Neuronal stem cell (in vitro differentiated cells): ENCODE results near the gene ATP5ME.
A peak's percentile ranks its signal among the peaks of the same experiment; 100 is the strongest.

Experiments used
- DNase-seq: peaks from one replicate; pipeline ENCODE4 v3.0.0-alpha.2; 2013; ENCODE audit warnings: low spot score
- H2AFZ ChIP-seq: one replicate; pipeline ENCODE4 v1.6.1; 2013; ENCODE audit warnings: mild to moderate bottlenecking, low read length, inconsistent platforms
- H2AK5ac ChIP-seq: 2 replicates; pipeline ENCODE4 v1.6.1; 2013; ENCODE audit warnings: low read depth, mild to moderate bottlenecking, inconsistent platforms, low read length, moderate library complexity, mixed read lengths
- H2BK120ac ChIP-seq: 2 replicates; pipeline ENCODE4 v1.6.1; 2013; ENCODE audit warnings: low read depth, mild to moderate bottlenecking, inconsistent platforms, low read length, moderate library complexity, mixed read lengths
- H2BK12ac ChIP-seq: one replicate; pipeline ENCODE4 v1.6.1; 2013; ENCODE audit warnings: low read length, inconsistent platforms
- H2BK15ac ChIP-seq: 2 replicates; pipeline ENCODE4 v1.6.1; 2013; ENCODE audit warnings: mild to moderate bottlenecking, low read length, inconsistent platforms, mixed read lengths
- H2BK5ac ChIP-seq: one replicate; pipeline ENCODE4 v1.6.1; 2013; ENCODE audit warnings: inconsistent platforms, mild to moderate bottlenecking, low read length, moderate library complexity
- H3K14ac ChIP-seq: one replicate; pipeline ENCODE4 v1.6.1; 2013; ENCODE audit warnings: low read length, inconsistent platforms
- H3K18ac ChIP-seq: 2 replicates; pipeline ENCODE4 v1.6.1; 2013; ENCODE audit warnings: low read length, inconsistent platforms
- H3K23ac ChIP-seq: 2 replicates; pipeline ENCODE4 v1.6.1; 2013; ENCODE audit warnings: low read depth, mild to moderate bottlenecking, mixed read lengths, low read length, inconsistent platforms; ENCODE audit not compliant: poor library complexity
- H3K27ac ChIP-seq: replicated peaks from 3 replicates; pipeline ENCODE4 v1.5.1; 2013; ENCODE audit warnings: low read length, inconsistent platforms
- H3K27me3 ChIP-seq, 3 experiments: 2 replicates each; pipeline ENCODE4 v1.6.1; 2013; ENCODE audit warnings: low read length in 3 of 3, mild to moderate bottlenecking in 2 of 3, inconsistent platforms in 1 of 3, low read depth in 1 of 3, mixed read lengths in 1 of 3, moderate library complexity in 1 of 3; ENCODE audit not compliant: control insufficient read depth in 3 of 3, insufficient read depth in 3 of 3
- H3K36me3 ChIP-seq, 2 donors: replicated peaks in 1 of 2; 2 replicates each; pipeline ENCODE4 v1.6.1; 2013; ENCODE audit warnings: low read length in 2 of 2; ENCODE audit not compliant: control insufficient read depth in 2 of 2, insufficient read depth in 2 of 2
- H3K4ac ChIP-seq: 2 replicates; pipeline ENCODE4 v1.6.1; 2013; ENCODE audit warnings: inconsistent platforms, mild to moderate bottlenecking, low read length, moderate library complexity
- H3K4me1 ChIP-seq, 2 donors: 1 replicate in 1 of 2; 2 replicates in 1 of 2; pipeline ENCODE4 v1.6.1; 2013; ENCODE audit warnings: low read length in 2 of 2, low read depth in 1 of 2; ENCODE audit not compliant: control insufficient read depth in 2 of 2, insufficient read depth in 1 of 2
- H3K4me2 ChIP-seq: one replicate; pipeline ENCODE4 v1.6.1; 2013; ENCODE audit warnings: mild to moderate bottlenecking, low read length, inconsistent platforms; ENCODE audit not compliant: insufficient read depth, poor library complexity, severe bottlenecking
- H3K4me3 ChIP-seq, 2 donors: 2 replicates each; pipeline ENCODE4 v1.5.1; 2013; ENCODE audit warnings: low read length in 2 of 2, mild to moderate bottlenecking in 2 of 2, inconsistent platforms in 1 of 2, moderate library complexity in 1 of 2
- H3K79me1 ChIP-seq: one replicate; pipeline ENCODE4 v1.6.1; 2013; ENCODE audit warnings: low read depth, mild to moderate bottlenecking, inconsistent platforms, low read length, moderate library complexity
- H3K9ac ChIP-seq: one replicate; pipeline ENCODE4 v1.6.1; 2013; ENCODE audit warnings: mild to moderate bottlenecking, low read depth, low read length, inconsistent platforms; ENCODE audit not compliant: poor library complexity
- H3K9me3 ChIP-seq, 2 donors: replicated peaks in 1 of 2; 2 replicates each; pipeline versions ENCODE3 to v1.6.1; 2013; ENCODE audit warnings: low read length in 2 of 2, mild to moderate bottlenecking in 2 of 2, inconsistent platforms in 1 of 2, low read depth in 1 of 2, mixed read lengths in 1 of 2, moderate library complexity in 1 of 2; ENCODE audit not compliant: control insufficient read depth in 2 of 2, insufficient read depth in 1 of 2
- H4K8ac ChIP-seq: one replicate; pipeline ENCODE4 v1.6.1; 2013; ENCODE audit warnings: low read depth, mild to moderate bottlenecking, inconsistent platforms, low read length, moderate library complexity
- H4K91ac ChIP-seq: one replicate; pipeline ENCODE4 v1.6.1; 2013; ENCODE audit warnings: low read length, low read depth, mild to moderate bottlenecking, inconsistent platforms; ENCODE audit not compliant: poor library complexity
- WGBS, 2 donors: extraction: QIAGEN DNeasy Blood & Tissue Kit; methylation state at CpG; one replicate each; pipeline ENCODE4 v1.1.7; 2013; ENCODE audit warnings: missing lambda C conversion rate in 2 of 2, mixed read lengths in 1 of 2; ENCODE audit not compliant: insufficient read length in 2 of 2, insufficient replicate concordance in 1 of 2; ENCODE audit errors: extremely low coverage in 2 of 2; 5-methylcytosine and 5-hydroxymethylcytosine counted together

ATP5ME gene

GRCh38 chr4:651884-652642, 22.0 kb downstream of the ATP5ME start:
- peak overlapping the region; percentile 17 for H4K8ac ChIP-seq
- peak overlapping the region; percentile 92 for H2AK5ac ChIP-seq
- no peak overlapping the region for H3K4me3 ChIP-seq
- H3K4me1 ChIP-seq, result peaks cover 0 to 9% of the 10 kb centered on the region in 2 donors
- no peaks in the 10 kb centered on the region for H3K9me3 ChIP-seq
- peak overlapping the region; percentile 64 for H3K18ac ChIP-seq
- H3K4me2 ChIP-seq, result no peak overlapping the region
- peak overlapping the region; percentile 70 for H3K9ac ChIP-seq
- H3K23ac ChIP-seq, result peak overlapping the region; percentile 93
- WGBS, 2 donors, result no CpG with 5 or more reads among the region's 24 CpGs
- H2BK15ac ChIP-seq, result peak overlapping the region; percentile 67
- peak overlapping the region; percentile 46 for H2BK12ac ChIP-seq
- H2BK5ac ChIP-seq, result peak overlapping the region; percentile 66
- no peak for DNase-seq
- no peak overlapping the region for H2BK120ac ChIP-seq
- H3K36me3 ChIP-seq, result no peaks in the 10 kb centered on the region
- no peak overlapping the region for H3K27ac ChIP-seq
- no peak overlapping the region for H3K4ac ChIP-seq
- peaks cover 2% of the 10 kb centered on the region for H3K79me1 ChIP-seq
- H4K91ac ChIP-seq, result no peak overlapping the region
- peaks cover 0 to 32% (median 2%) of the 10 kb centered on the region in 3 experiments for H3K27me3 ChIP-seq
- H3K14ac ChIP-seq, result peak overlapping the region; percentile 56
- no peak overlapping the region for H2AFZ ChIP-seq

- Histone ChIP-seq H3K14ac (peak overlapping the region; percentile 82), H4K91ac (no peak overlapping the region), H3K36me3 (no peaks in the 10 kb centered on the region), H3K9ac (peak overlapping the region; percentile 70), H2BK12ac (peak overlapping the region; percentile 93), H3K23ac (peak overlapping the region; percentile 93), H3K79me1 (peaks cover 2% of the 10 kb centered on the region), H3K4me2 (no peak overlapping the region), H3K4me3 (no peak overlapping the region), H2BK120ac (no peak overlapping the region), H3K27me3 (peaks cover 0 to 32% (median 2%) of the 10 kb centered on the region in 3 experiments), H3K4me1 (peaks cover 0 to 9% of the 10 kb centered on the region in 2 donors), H2AFZ (peak overlapping the region; percentile 22), H4K8ac (peak overlapping the region; percentile 17), H3K27ac (no peak overlapping the region), H3K18ac (peak overlapping the region; percentile 87), H3K9me3 (no peaks in the 10 kb centered on the region), H2BK5ac (peak overlapping the region; percentile 66), H3K4ac (no peak overlapping the region), H2AK5ac (peak overlapping the region; percentile 92), H2BK15ac (no peak overlapping the region)
- DNase-seq, result no peak
- no CpG with 5 or more reads among the region's 49 CpGs for WGBS, 2 donors
Measured at GRCh38 chr4:650951-651883, 22.9 kb downstream of the ATP5ME start.

GRCh38 chr4:650461-650860, 23.6 kb downstream of the ATP5ME start:
- Histone ChIP-seq H2BK120ac (no peak overlapping the region), H2BK15ac (peak overlapping the region; percentile 58), H3K4me2 (no peak overlapping the region), H3K9ac (peak overlapping the region; percentile 21), H3K4me1 (peaks cover 0 to 9% of the 10 kb centered on the region in 2 donors), H3K36me3 (no peaks in the 10 kb centered on the region), H4K91ac (no peak overlapping the region), H2BK5ac (no peak overlapping the region), H4K8ac (no peak overlapping the region), H3K14ac (peak overlapping the region; percentile 82), H3K4ac (no peak overlapping the region), H3K9me3 (no peaks in the 10 kb centered on the region), H2AK5ac (peak overlapping the region; percentile 63), H3K27me3 (peaks cover 0 to 32% (median 2%) of the 10 kb centered on the region in 3 experiments), H3K4me3 (no peak overlapping the region), H2AFZ (peak overlapping the region; percentile 22), H3K23ac (peak overlapping the region; percentile 31), H3K18ac (peak overlapping the region; percentile 48), H3K27ac (no peak overlapping the region), H3K79me1 (no peaks in the 10 kb centered on the region), H2BK12ac (peak overlapping the region; percentile 90)
- no peak for DNase-seq
- no CpG with 5 or more reads among the region's 18 CpGs for WGBS, 2 donors
